HepG2 (cell line): ENCODE measurements around the gene ATAD2B. TPM values are rescaled to one million over a fixed set of nuclear protein-coding genes. Genes with fewer than 3 reads are reported as not detected.
A peak's percentile ranks its signal among the peaks of the same experiment; 100 is the strongest.

Experiments
- ATAC-seq: fragments of 200-7000 bp; cut with Tn5 transposase; 3 replicates; pipeline ENCODE4 v1.9.1; 2020; ENCODE audit warnings: mild to moderate bottlenecking, moderate library complexity
- BruUV-seq: library from RNA; stranded (reverse); fragments of 400-500 nt; replicated peaks from 2 replicates; lab custom pipeline; 2021; lab: Mats Ljungman, UMichigan
- CTCF ChIA-PET: fragments of 300-600 bp; formaldehyde crosslinking; extraction: SDS; loops from one replicate; lab custom pipeline; 2021; ENCODE audit warnings: low total read pairs, inconsistent platforms, low intra/inter-chr PET ratio; lab: Yijun Ruan, JAX
- POLR2A ChIA-PET: fragments of 350-600 bp; sonication (Branson Sonifier 250); formaldehyde crosslinking; loops from one replicate; lab custom pipeline; 2020; ENCODE audit warnings: antibody characterized with exemption, inconsistent platforms; lab: Yijun Ruan, JAX
- DNase-seq: peaks from one replicate; pipeline ENCODE4 v3.0.0-alpha.2; 2015; ENCODE audit warnings: low spot score
- FAIRE-seq: peaks from 3 replicates; lab custom pipeline; 2011; peaks lifted over from hg19 to GRCh38; lab: Jason Lieb, UNC
- H2AFZ ChIP-seq: one replicate; pipeline ENCODE4 v1.6.1; 2011; ENCODE audit warnings: low read length, inconsistent platforms
- H3K27ac ChIP-seq: fragments of 300-600 bp; 3 replicates; pipeline ENCODE4 v1.8.0; 2011; ENCODE audit warnings: mixed run types, mild to moderate bottlenecking, mixed read lengths, low read length, inconsistent platforms; ENCODE audit not compliant: insufficient read depth; ENCODE audit errors: extremely low read length
- H3K27me3 ChIP-seq, 2 experiments: fragments of 200-600 bp in 1 of 2; 2 replicates in 1 of 2; 3 replicates in 1 of 2; pipeline versions ENCODE4 v1.6.0 to v1.8.0; 2011; ENCODE audit warnings: low read length in 2 of 2, mild to moderate bottlenecking in 2 of 2, moderate library complexity in 2 of 2, inconsistent platforms in 1 of 2; ENCODE audit not compliant: insufficient read depth in 2 of 2, control insufficient read depth in 1 of 2
- H3K36me3 ChIP-seq, 2 experiments: fragments of 200-600 bp in 1 of 2; replicated peaks in 1 of 2; 2 replicates in 1 of 2; 3 replicates in 1 of 2; pipeline versions ENCODE4 v1.5.1 to v1.8.0; 2011; ENCODE audit warnings: low read length in 2 of 2, inconsistent platforms in 1 of 2; ENCODE audit not compliant: insufficient read depth in 2 of 2, control insufficient read depth in 1 of 2
- H3K4me1 ChIP-seq: 2 replicates; pipeline ENCODE4 v1.5.1; 2012; ENCODE audit warnings: low read length, inconsistent platforms; ENCODE audit not compliant: insufficient read depth
- H3K4me2 ChIP-seq: 2 replicates; pipeline ENCODE4 v1.6.0; 2011; ENCODE audit warnings: low read depth, low read length, inconsistent platforms
- H3K4me3 ChIP-seq, 3 experiments: fragments of 200-600 bp in 1 of 3; sonication (generic), shearing (Covaris generic) in 1 of 3; replicated peaks in 1 of 3; 2 replicates each; pipeline ENCODE4 v1.5.1; 2011 to 2016; ENCODE audit warnings: low read length in 3 of 3, inconsistent platforms in 2 of 3, low read depth in 2 of 3, mild to moderate bottlenecking in 2 of 3, control low read depth in 1 of 3, mixed read lengths in 1 of 3; ENCODE audit not compliant: insufficient read depth in 1 of 3
- H3K79me2 ChIP-seq: one replicate; pipeline ENCODE4 v1.6.1; 2011; ENCODE audit warnings: low read length, inconsistent platforms; ENCODE audit not compliant: insufficient read depth
- H3K9ac ChIP-seq: 2 replicates; pipeline ENCODE4 v1.6.0; 2011; ENCODE audit warnings: mild to moderate bottlenecking, low read depth, low read length, inconsistent platforms; ENCODE audit not compliant: insufficient read depth
- H3K9me3 ChIP-seq: 2 replicates; pipeline ENCODE4 v1.5.1; 2012; ENCODE audit warnings: mild to moderate bottlenecking, low read length
- H4K20me1 ChIP-seq: 2 replicates; pipeline ENCODE4 v1.6.0; 2011; ENCODE audit warnings: inconsistent platforms, mild to moderate bottlenecking, low read length, moderate library complexity; ENCODE audit not compliant: insufficient read depth
- ASH2L ChIP-seq: fragments of 300-600, 200-600 bp; sonication (generic); IDR thresholded peaks from 2 replicates; pipeline ENCODE4 v1.7.0; 2017; ENCODE audit warnings: low read depth, mild to moderate bottlenecking, moderate library complexity, mixed read lengths, low read length; ENCODE audit not compliant: insufficient read length
- ATF5 ChIP-seq: sonication (generic); formaldehyde crosslinking; IDR thresholded peaks from 2 replicates; pipeline ENCODE4 v1.4.0; 2020; ENCODE audit warnings: mild to moderate bottlenecking, low read depth, missing genetic modification reagents
- BHLHE40 ChIP-seq: IDR thresholded peaks from 2 replicates; pipeline ENCODE4 v1.6.1; 2011; ENCODE audit warnings: low read length, improper control_type of control experiment
- CEBPB ChIP-seq: IDR thresholded peaks from 2 replicates; pipeline ENCODE4 v1.6.1; 2011; ENCODE audit warnings: low read depth, low read length, improper control_type of control experiment, borderline replicate concordance
- DBP ChIP-seq: sonication (generic); formaldehyde crosslinking; IDR thresholded peaks from 2 replicates; pipeline ENCODE4 v1.4.0; 2020; ENCODE audit warnings: missing genetic modification reagents; ENCODE audit errors: not compliant biosample characterization
- EP300 ChIP-seq, 3 experiments: sonication (generic) in 1 of 3; formaldehyde crosslinking in 1 of 3; IDR thresholded peaks; 2 replicates each; pipeline versions ENCODE4 v1.5.1 to v1.6.1; 2011 to 2020; ENCODE audit warnings: low read depth in 2 of 3, low read length in 2 of 3, borderline replicate concordance in 1 of 3, improper control_type of control experiment in 1 of 3, mild to moderate bottlenecking in 1 of 3, missing genetic modification reagents in 1 of 3, moderate library complexity in 1 of 3
- MBNL3 ChIP-seq: fragments of 250-450 bp; sonication (Bioruptor Pico); conservative IDR thresholded peaks from 2 replicates; pipeline ENCODE4 v1.8.0; 2022; ENCODE audit warnings: mild to moderate bottlenecking, inconsistent platforms
- MLLT10 ChIP-seq: sonication (generic); formaldehyde crosslinking; IDR thresholded peaks from 2 replicates; pipeline ENCODE4 v1.4.0; 2020; ENCODE audit warnings: missing genetic modification reagents
- PREB ChIP-seq: sonication (generic); formaldehyde crosslinking; IDR thresholded peaks from 2 replicates; pipeline ENCODE4 v1.4.0; 2020; ENCODE audit warnings: missing genetic modification reagents
- RFX1 ChIP-seq: fragments of 450-650 bp; IDR thresholded peaks from 2 replicates; pipeline ENCODE4 v1.6.1; 2017
- ZBTB46 ChIP-seq: sonication (generic); formaldehyde crosslinking; IDR thresholded peaks from 2 replicates; pipeline ENCODE4 v1.4.0; 2020; ENCODE audit warnings: mild to moderate bottlenecking, missing genetic modification reagents, borderline replicate concordance
- ZNF441 ChIP-seq: sonication (generic); formaldehyde crosslinking; IDR thresholded peaks from 2 replicates; pipeline ENCODE4 v1.7.0; 2021; ENCODE audit warnings: missing genetic modification reagents, borderline replicate concordance
- ZNF7 ChIP-seq: IDR thresholded peaks from 2 replicates; pipeline ENCODE4 v1.6.1; 2016; ENCODE audit warnings: missing biosample characterization, missing genetic modification reagents
- ZSCAN12 ChIP-seq: sonication (generic); formaldehyde crosslinking; IDR thresholded peaks from 2 replicates; pipeline ENCODE4 v1.9.0; 2021; ENCODE audit warnings: mild to moderate bottlenecking, missing genetic modification reagents
- ZSCAN5A ChIP-seq: sonication (generic); formaldehyde crosslinking; IDR thresholded peaks from 2 replicates; pipeline ENCODE4 v1.8.0; 2022; ENCODE audit warnings: mild to moderate bottlenecking, missing genetic modification reagents, borderline replicate concordance
- WGBS: methylation state at CpG from one replicate; pipeline ENCODE4 v1.1.6; 2017; ENCODE audit warnings: low lambda C conversion rate; 5-methylcytosine and 5-hydroxymethylcytosine counted together
- in situ Hi-C: cut with HindIII; loops from 2 replicates; pipeline ENCODE4 v1.10.0; 2017; ENCODE audit warnings: low pct_unique_long_range_greater_than_20kb; ENCODE audit not compliant: extremely low pct_ligation_motif_present
- intact Hi-C: fragments of 100-400 bp; cut with micrococcal nuclease; formaldehyde crosslinking; loops from one replicate; pipeline ENCODE4 v1.10.0; 2022; ENCODE audit not compliant: unreplicated experiment
- polyA plus RNA-seq, 8 experiments: library from polyadenylated mRNA; depleted of rRNA in 3 of 8; stranded (reverse) in 7 of 8; unstranded in 1 of 8; fragments of >200 nt; fragmentation: Illumina TruSeq in 4 of 8; extraction: Trizol in 4 of 8; gene quantifications; 2 replicates each; pipeline versions ENCODE4 v1.2.1 to v1.2.3, GENCODE V29; 2011 to 2016; ENCODE audit warnings: low read depth in 4 of 8, missing spikeins in 1 of 8, mixed read lengths in 1 of 8; ENCODE audit not compliant: insufficient read depth in 1 of 8
- total RNA-seq, 5 experiments: library from RNA; depleted of rRNA; stranded (reverse); fragments of >200 nt; fragmentation: Illumina TruSeq; extraction: Trizol; gene quantifications; 2 replicates each; pipeline ENCODE4 v1.2.3, GENCODE V29; 2016; ENCODE audit warnings: low read depth in 1 of 5

Gene ATAD2B
- total and polyA plus RNA-seq, 2 of the 13 experiments (the other 11 are each of a cell fraction or from before 2014, with no cell fraction given) = 5.3 to 22.2 TPM

GRCh38 chr2:23713351-23713750 is 213.6 kb downstream of the ATAD2B start:
- CTCF ChIA-PET = no interaction called here
- in situ Hi-C loops = no loop called here
- DNase-seq = no peak

GRCh38 chr2:23712756-23713151 is 214.2 kb downstream of the ATAD2B start:
- no peak overlapping the region for H3K4me2 ChIP-seq
- in situ Hi-C loops = no loop called here
- H4K20me1 ChIP-seq = no peaks in the 10 kb centered on the region
- CTCF ChIA-PET = no interaction called here
- POLR2A ChIA-PET = no interaction called here
- no peak overlapping the region for H3K4me3 ChIP-seq
- FAIRE-seq (no peak), ATAC-seq (peak; percentile 25; the same call in 2 of the 3 replicates), DNase-seq (no peak)
- no peaks in the 10 kb centered on the region for H3K27me3 ChIP-seq
- WGBS = 93% methylated on average over 2 of the region's 2 CpGs
- H3K9ac ChIP-seq = no peak overlapping the region
- H2AFZ ChIP-seq = no peak overlapping the region
- no peaks in the 10 kb centered on the region for H3K36me3 ChIP-seq
- intact Hi-C loops = no loop called here
- no TSS peak for BruUV-seq
- no peaks in the 10 kb centered on the region for H3K9me3 ChIP-seq
- no peaks in the 10 kb centered on the region for H3K79me2 ChIP-seq
- H3K4me1 ChIP-seq = no peaks in the 10 kb centered on the region
- H3K27ac ChIP-seq = no peak overlapping the region
- TF ChIP-seq ATF5 = no peak
- no peak for TF ChIP-seq MLLT10 (CRISPR knock-in tag)
- TF ChIP-seq MBNL3 (CRISPR knock-in tag) = no peak
- TF ChIP-seq ASH2L = no peak
- TF ChIP-seq ZBTB46 (CRISPR knock-in tag) = no peak
- no peak for TF ChIP-seq PREB (CRISPR knock-in tag)
- TF ChIP-seq RFX1 = no peak
- TF ChIP-seq ZSCAN5A (CRISPR knock-in tag) = no peak
- no peak for TF ChIP-seq ZNF441
- TF ChIP-seq DBP (CRISPR knock-in tag) = no peak
- TF ChIP-seq BHLHE40 = no peak

More at GRCh38 chr2:23713351-23713750, 213.6 kb downstream of the ATAD2B start:
- no peak overlapping the region for H3K27ac ChIP-seq
- no peaks in the 10 kb centered on the region for H3K36me3 ChIP-seq
- no peak overlapping the region for H2AFZ ChIP-seq
- TF ChIP-seq EP300 (IDR thresholded peaks at IDR 0.05; ENCODE audit: low read depth in 2 of 2, low read length in 2 of 2) (no peak), EP300 (CRISPR knock-in tag; IDR thresholded peaks at IDR 0.05; ENCODE audit: borderline replicate concordance) (no peak), CEBPB (0 out of 2 replicates have a peak, but pooled peaks have one; percentile 10), BHLHE40 (no peak), ZNF7 (no peak), ZSCAN12 (CRISPR knock-in tag) (no peak)
- no peak overlapping the region for H3K4me3 ChIP-seq
- BruUV-seq = no TSS peak
- H3K9me3 ChIP-seq = no peaks in the 10 kb centered on the region
- WGBS = 92% methylated on average over 5 of the region's 5 CpGs
- H4K20me1 ChIP-seq = no peaks in the 10 kb centered on the region
- no peaks in the 10 kb centered on the region for H3K27me3 ChIP-seq
- FAIRE-seq (no peak), ATAC-seq (no peak)
- POLR2A ChIA-PET = no interaction called here
- H3K9ac ChIP-seq = no peak overlapping the region
- no peak overlapping the region for H3K4me2 ChIP-seq
- intact Hi-C loops = no loop called here
- no peaks in the 10 kb centered on the region for H3K4me1 ChIP-seq
- no peaks in the 10 kb centered on the region for H3K79me2 ChIP-seq
